HFFc6 (cell line): ENCODE data around the gene SEMA6D. TPM values are rescaled to one million over a fixed set of nuclear protein-coding genes. Genes with fewer than 3 reads are reported as not detected.
"Not testable (repeated sequence)": the region's sequence is repeated elsewhere in the genome, so short reads cannot be mapped to it uniquely, and the experiment has no call there.

Source experiments
- DNase-seq: peaks from one replicate; pipeline ENCODE4 v3.0.0-alpha.2; 2018
- H3K27ac Mint-ChIP-seq: 2 replicates; pipeline ENCODE4 v1.8.0; 2020; ENCODE audit warnings: mild to moderate bottlenecking, mixed read lengths
- H3K27me3 Mint-ChIP-seq: 2 replicates; pipeline ENCODE4 v1.8.0; 2021; ENCODE audit warnings: mild to moderate bottlenecking, moderate library complexity, mixed read lengths; ENCODE audit not compliant: insufficient read depth
- H3K36me3 Mint-ChIP-seq: 2 replicates; pipeline ENCODE4 v1.8.0; 2021; ENCODE audit warnings: low read depth, mixed read lengths
- H3K4me1 Mint-ChIP-seq: 2 replicates; pipeline ENCODE4 v1.8.0; 2020; ENCODE audit warnings: low read depth, mixed read lengths
- H3K4me3 Mint-ChIP-seq: 2 replicates; pipeline ENCODE4 v1.8.0; 2020; ENCODE audit warnings: mild to moderate bottlenecking, moderate library complexity, mixed read lengths
- H3K9me3 Mint-ChIP-seq: 2 replicates; pipeline ENCODE4 v1.8.0; 2020; ENCODE audit warnings: mild to moderate bottlenecking, mixed read lengths
- total RNA-seq, 6 experiments: library from RNA; stranded (reverse); fragmentation: NEBNext Ultra II Directional; extraction: Animal tissue kit (Norgen Biotek cat#: 25700); gene quantifications; 2 replicates in 1 of 6; 3 replicates in 5 of 6; pipeline ENCODE4 v1.2.3, GENCODE V29; 2021
- TF ChIP-seq, protein P1 (sequence below): fragments of 200-600 bp; sonication (generic); IDR thresholded peaks from 2 replicates; pipeline ENCODE4 v1.5.0; 2021; ENCODE audit warnings: antibody characterized with exemption, mild to moderate bottlenecking

SEMA6D gene
- total RNA-seq, 6 experiments from 2014 or later, result 1.4 to 2.8 (median 2.4) TPM

DNA sequence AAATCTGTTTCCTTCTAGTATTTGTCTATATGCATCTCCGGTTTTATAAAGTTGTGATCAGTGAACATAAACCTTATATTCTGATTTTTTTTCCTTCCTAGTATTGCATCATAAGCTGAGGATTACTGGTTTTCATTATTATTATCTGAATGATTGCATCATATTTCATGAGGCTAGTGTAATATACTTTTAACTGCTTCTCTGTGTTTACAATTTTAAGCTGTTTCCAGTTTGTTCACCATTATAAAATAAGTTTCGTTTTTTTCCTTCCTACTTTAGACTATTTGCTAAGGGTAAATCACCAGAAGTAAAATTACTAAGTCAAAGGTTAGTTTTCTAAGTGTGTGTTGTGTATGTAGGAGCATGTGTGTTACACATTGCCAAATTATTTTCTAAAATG lies 20.2 kb downstream of the SEMA6D start:
- DNase-seq, result no peak
- H3K27me3 Mint-ChIP-seq, result peaks cover 6% of the 10 kb centered on the region; the same call in 1 of the 2 replicates
- no peaks in the 10 kb centered on the region for H3K4me1 Mint-ChIP-seq
- H3K4me3 Mint-ChIP-seq, result no peak overlapping the region
- TF ChIP-seq, protein P1, sequence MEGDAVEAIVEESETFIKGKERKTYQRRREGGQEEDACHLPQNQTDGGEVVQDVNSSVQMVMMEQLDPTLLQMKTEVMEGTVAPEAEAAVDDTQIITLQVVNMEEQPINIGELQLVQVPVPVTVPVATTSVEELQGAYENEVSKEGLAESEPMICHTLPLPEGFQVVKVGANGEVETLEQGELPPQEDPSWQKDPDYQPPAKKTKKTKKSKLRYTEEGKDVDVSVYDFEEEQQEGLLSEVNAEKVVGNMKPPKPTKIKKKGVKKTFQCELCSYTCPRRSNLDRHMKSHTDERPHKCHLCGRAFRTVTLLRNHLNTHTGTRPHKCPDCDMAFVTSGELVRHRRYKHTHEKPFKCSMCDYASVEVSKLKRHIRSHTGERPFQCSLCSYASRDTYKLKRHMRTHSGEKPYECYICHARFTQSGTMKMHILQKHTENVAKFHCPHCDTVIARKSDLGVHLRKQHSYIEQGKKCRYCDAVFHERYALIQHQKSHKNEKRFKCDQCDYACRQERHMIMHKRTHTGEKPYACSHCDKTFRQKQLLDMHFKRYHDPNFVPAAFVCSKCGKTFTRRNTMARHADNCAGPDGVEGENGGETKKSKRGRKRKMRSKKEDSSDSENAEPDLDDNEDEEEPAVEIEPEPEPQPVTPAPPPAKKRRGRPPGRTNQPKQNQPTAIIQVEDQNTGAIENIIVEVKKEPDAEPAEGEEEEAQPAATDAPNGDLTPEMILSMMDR, result no peak
- no peaks in the 10 kb centered on the region for H3K36me3 Mint-ChIP-seq
- H3K9me3 Mint-ChIP-seq, result no peaks in the 10 kb centered on the region
- H3K27ac Mint-ChIP-seq, result no peak overlapping the region

DNA sequence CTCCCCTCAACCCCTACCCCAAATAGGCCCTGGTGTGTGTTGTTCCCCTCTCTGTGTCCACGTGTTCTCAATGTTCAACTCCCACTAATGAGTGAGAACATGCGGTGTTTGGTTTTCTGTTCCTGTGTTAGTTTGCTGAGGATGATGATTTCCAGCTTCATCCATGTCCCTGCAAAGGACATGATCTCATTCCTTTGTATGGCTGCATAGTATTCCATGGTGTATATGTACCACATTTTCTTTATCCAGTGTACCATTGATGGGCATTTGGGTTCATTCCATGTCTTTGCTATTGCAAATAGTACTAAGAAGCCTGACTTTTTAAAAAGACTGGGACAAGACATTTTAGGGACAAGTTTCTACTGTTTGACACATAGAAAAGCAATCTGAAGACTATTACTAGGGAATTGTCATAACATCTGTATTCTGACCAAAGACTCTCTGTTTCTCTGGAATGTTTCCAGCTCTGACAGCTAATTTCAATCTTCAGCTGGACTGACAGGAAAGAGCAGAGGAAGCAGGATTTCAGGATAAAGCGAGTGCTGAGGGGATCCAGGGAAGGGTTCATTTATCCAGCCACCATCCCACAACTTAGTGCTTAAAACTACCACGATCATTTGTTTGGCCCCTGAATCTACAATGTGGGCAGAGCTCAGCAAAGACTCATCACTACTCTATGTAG lies 21.0 kb downstream of the SEMA6D start:
- H3K27ac Mint-ChIP-seq, H3K9me3 Mint-ChIP-seq, DNase-seq, H3K4me1 Mint-ChIP-seq, H3K4me3 Mint-ChIP-seq, H3K27me3 Mint-ChIP-seq, H3K36me3 Mint-ChIP-seq: not testable (repeated sequence)

DNA sequence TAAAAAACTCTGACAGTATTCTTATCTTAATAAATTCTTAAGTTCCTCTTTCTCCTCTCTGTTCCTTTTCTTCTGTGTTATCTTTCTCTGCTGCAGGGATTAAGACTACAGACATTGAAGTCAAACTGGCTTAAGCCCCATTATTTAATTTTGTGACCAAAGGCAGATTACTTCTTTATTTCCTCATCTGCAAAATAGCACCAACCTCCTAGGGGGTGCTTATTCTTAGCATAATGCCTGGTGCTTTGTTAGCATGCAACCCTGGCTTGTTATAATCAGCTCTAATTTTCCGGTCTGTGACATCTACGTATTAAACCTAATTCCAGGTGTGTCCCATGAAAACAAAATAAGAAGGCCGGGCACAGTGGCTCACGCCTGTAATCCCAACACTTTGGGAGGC lies 23.8 kb downstream of the SEMA6D start:
- TF ChIP-seq, protein P1, result no peak
- H3K27me3 Mint-ChIP-seq, result peaks cover 7% of the 10 kb centered on the region; the same call in 1 of the 2 replicates
- no peak overlapping the region for H3K27ac Mint-ChIP-seq
- DNase-seq, result no peak
- H3K4me1 Mint-ChIP-seq, result no peaks in the 10 kb centered on the region
- no peak overlapping the region for H3K4me3 Mint-ChIP-seq
- H3K36me3 Mint-ChIP-seq, result no peaks in the 10 kb centered on the region
- no peaks in the 10 kb centered on the region for H3K9me3 Mint-ChIP-seq

DNA sequence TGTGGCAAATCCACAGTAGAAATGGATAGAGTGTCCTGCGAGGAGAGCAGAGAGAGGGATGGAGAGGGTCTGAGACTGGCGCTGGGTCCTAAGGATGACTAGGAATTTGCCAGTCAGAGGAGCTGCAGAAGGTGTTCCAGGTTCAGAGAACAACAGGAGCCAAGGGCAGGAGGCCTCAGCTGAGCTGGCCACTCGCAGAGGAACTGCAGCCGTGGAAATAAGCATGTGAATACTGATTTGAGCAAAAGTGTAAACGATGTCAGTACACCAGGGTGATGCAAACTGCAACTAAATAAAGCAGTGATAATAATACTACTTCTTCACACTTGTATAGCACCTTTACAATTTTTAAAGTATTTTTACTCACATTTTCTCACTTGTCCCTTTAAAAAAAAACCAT lies 24.6 kb downstream of the SEMA6D start:
- no peak overlapping the region for H3K27ac Mint-ChIP-seq
- no peaks in the 10 kb centered on the region for H3K9me3 Mint-ChIP-seq
- DNase-seq, result no peak

DNA sequence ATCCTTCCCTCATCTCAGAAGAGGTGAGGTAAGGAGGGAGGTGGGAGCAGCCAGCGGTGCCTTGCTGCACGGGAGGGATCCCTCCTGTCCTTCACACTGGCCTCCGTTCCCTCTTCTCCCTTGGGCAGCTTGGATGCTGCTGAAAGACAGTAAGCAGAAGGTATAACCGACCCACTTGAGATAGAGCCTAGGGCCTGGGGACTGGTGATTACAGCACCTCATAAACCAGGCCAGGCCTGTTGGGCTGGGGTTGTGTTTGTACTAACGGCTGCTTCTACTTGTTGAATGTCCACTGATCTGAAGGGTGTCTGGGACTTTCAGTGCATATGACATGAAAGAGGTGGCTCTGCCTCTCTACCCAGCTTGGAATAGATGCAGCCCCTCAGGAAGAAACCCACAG lies 25.0 kb downstream of the SEMA6D start:
- TF ChIP-seq, protein P1, result no peak
- Mint-ChIP-seq H3K27me3 (peaks cover 7% of the 10 kb centered on the region; the same call in 1 of the 2 replicates), H3K4me1 (no peaks in the 10 kb centered on the region), H3K36me3 (no peaks in the 10 kb centered on the region), H3K4me3 (no peak overlapping the region), H3K9me3 (no peaks in the 10 kb centered on the region), H3K27ac (no peak overlapping the region)
- DNase-seq, result no peak

More for the DNA sequence above, 24.6 kb downstream of the SEMA6D start:
- Mint-ChIP-seq H3K36me3 (no peaks in the 10 kb centered on the region), H3K4me3 (no peak overlapping the region), H3K4me1 (no peaks in the 10 kb centered on the region), H3K27me3 (peaks cover 7% of the 10 kb centered on the region; the same call in 1 of the 2 replicates)
- TF ChIP-seq, protein P1, result no peak

DNA sequence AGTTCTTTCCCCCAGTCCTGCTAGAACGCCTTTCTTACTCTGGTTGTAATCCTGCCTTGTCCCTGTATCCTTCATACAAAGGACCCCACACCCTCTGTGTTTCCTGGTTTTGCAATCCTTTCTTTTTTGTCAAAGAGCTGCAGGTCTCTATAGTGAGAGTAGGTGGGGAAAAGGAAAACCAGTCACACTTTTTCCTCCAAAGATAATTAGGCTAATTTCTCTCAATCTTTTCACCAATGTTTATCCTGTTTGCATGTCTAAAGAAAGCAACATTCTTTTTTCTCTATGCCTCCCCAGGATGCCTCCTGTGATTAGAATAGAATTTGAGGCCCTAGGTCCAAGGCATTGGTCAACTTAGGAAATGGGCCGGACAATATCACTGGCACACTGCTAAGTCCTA lies 25.4 kb downstream of the SEMA6D start:
- Mint-ChIP-seq H3K36me3 (no peaks in the 10 kb centered on the region), H3K9me3 (no peaks in the 10 kb centered on the region), H3K4me3 (no peak overlapping the region), H3K27me3 (peaks cover 7% of the 10 kb centered on the region; the same call in 1 of the 2 replicates), H3K4me1 (no peaks in the 10 kb centered on the region), H3K27ac (no peak overlapping the region)
- no peak for DNase-seq
- TF ChIP-seq, protein P1, result no peak
